Erythroblast (primary cell): Measurements from ENCODE around the gene IL18.
"Not testable (repeated sequence)": the region's sequence is repeated elsewhere in the genome, so short reads cannot be mapped to it uniquely, and the experiment has no call there.

ENCODE experiments used
- DNase-seq, 2 experiments: peaks; one replicate each; lab custom pipeline; 2025; lab: John Stamatoyannopoulos, UW
- GATA1 ChIP-seq: IDR thresholded peaks from 2 replicates; pipeline ENCODE4 v1.6.1; 2011; ENCODE audit warnings: low read depth, mild to moderate bottlenecking, control low read depth, low read length, moderate library complexity
- POLR2A ChIP-seq: IDR thresholded peaks from 2 replicates; pipeline ENCODE4 v1.6.1; 2011; ENCODE audit warnings: mild to moderate bottlenecking, low read length

Gene IL18

GRCh38 chr11:112163875-112164685 is at the start of gene IL18:
IL18 (minus strand) TSS chr11:112164094; CDS start chr11:112155053, 9,041 bp downstream.
- peak; percentile 8 to 28 for DNase-seq
- peak; percentile 66 for TF ChIP-seq POLR2A
- no peak for TF ChIP-seq GATA1

- DNase-seq, result peak in 1 of 2 experiments; percentile 10
- no peak for TF ChIP-seq POLR2A
- no peak for TF ChIP-seq GATA1
Observed at GRCh38 chr11:112212710-112213109, 48.8 kb upstream of the IL18 start.

- TF ChIP-seq POLR2A, result no peak
- no peak for TF ChIP-seq GATA1
- DNase-seq, result no peak
Observed at GRCh38 chr11:112212290-112212689, 48.4 kb upstream of the IL18 start.

GRCh38 chr11:112211536-112211935 is 47.6 kb upstream of the IL18 start:
- TF ChIP-seq GATA1, result no peak
- TF ChIP-seq POLR2A, result no peak

GRCh38 chr11:112210890-112211289 is 47.0 kb upstream of the IL18 start:
- no peak for DNase-seq
- TF ChIP-seq POLR2A (no peak), GATA1 (no peak)

More at GRCh38 chr11:112211536-112211935, 47.6 kb upstream of the IL18 start:
- DNase-seq, result no peak

- TF ChIP-seq POLR2A (no peak), GATA1 (no peak)
- DNase-seq, result no peak
Observed at GRCh38 chr11:112206071-112206470, 42.2 kb upstream of the IL18 start.

- TF ChIP-seq GATA1 (no peak), POLR2A (no peak)
Observed at GRCh38 chr11:112200252-112200651, 36.4 kb upstream of the IL18 start.

GRCh38 chr11:112199101-112199500 is 35.2 kb upstream of the IL18 start:
- DNase-seq, result not testable (repeated sequence)

More at GRCh38 chr11:112200252-112200651, 36.4 kb upstream of the IL18 start:
- no peak for DNase-seq

GRCh38 chr11:112196519-112197087 is 32.7 kb upstream of the IL18 start:
- TF ChIP-seq GATA1 (no peak), POLR2A (no peak)
- no peak for DNase-seq

- TF ChIP-seq GATA1, result no peak
- no peak for TF ChIP-seq POLR2A
- no peak for DNase-seq
Observed at GRCh38 chr11:112195951-112196351, 32.1 kb upstream of the IL18 start.

GRCh38 chr11:112195113-112195512 is 31.2 kb upstream of the IL18 start:
- DNase-seq, result not testable (repeated sequence)

GRCh38 chr11:112186304-112186703 is 22.4 kb upstream of the IL18 start:
- no peak for TF ChIP-seq POLR2A
- no peak for TF ChIP-seq GATA1
- no peak for DNase-seq

GRCh38 chr11:112185883-112186282 is 22.0 kb upstream of the IL18 start:
- no peak for DNase-seq
- no peak for TF ChIP-seq GATA1
- no peak for TF ChIP-seq POLR2A

GRCh38 chr11:112182867-112183266 is 19.0 kb upstream of the IL18 start:
- TF ChIP-seq GATA1, result no peak
- TF ChIP-seq POLR2A, result no peak
- DNase-seq, result no peak
